Peyer's patch (tissue), 4 donors: ENCODE data around the gene IFNK.
"Not testable (repeated sequence)": the region's sequence is repeated elsewhere in the genome, so short reads cannot be mapped to it uniquely, and the experiment has no call there.

ENCODE experiments used
- CTCF ChIP-seq, 6 experiments: fragments of 450-650 bp in 4 of 6; fragments of 200-600 bp in 2 of 6; sonication (generic) in 1 of 6; IDR thresholded peaks; one replicate each; pipeline ENCODE4 v1.5.1; 2017 to 2019; ENCODE audit warnings: antibody characterized with exemption in 6 of 6, mild to moderate bottlenecking in 3 of 6, moderate library complexity in 1 of 6
- POLR2A ChIP-seq, 2 donors: fragments of 450-650 bp; IDR thresholded peaks; one replicate each; pipeline ENCODE4 v1.5.1; 2017; ENCODE audit warnings: antibody characterized with exemption in 2 of 2, mild to moderate bottlenecking in 2 of 2, moderate library complexity in 2 of 2

GRCh38 chr9:27500902-27501301 is 23.2 kb upstream of the IFNK start:
- TF ChIP-seq CTCF, POLR2A (IDR thresholded peaks at IDR 0.05): not testable (repeated sequence)
